HG02852 (cell line): ENCODE results near the gene ZC3H4.
"Not testable (repeated sequence)": the region's sequence is repeated elsewhere in the genome, so short reads cannot be mapped to it uniquely, and the experiment has no call there.

Experiments used
- ATAC-seq: cut with Tn5 transposase; IDR thresholded peaks from one replicate; pipeline ENCODE4 v1.9.1; 2021; ENCODE audit warnings: mild to moderate bottlenecking, moderate library complexity; ENCODE audit not compliant: unreplicated experiment

ZC3H4 gene

DNA sequence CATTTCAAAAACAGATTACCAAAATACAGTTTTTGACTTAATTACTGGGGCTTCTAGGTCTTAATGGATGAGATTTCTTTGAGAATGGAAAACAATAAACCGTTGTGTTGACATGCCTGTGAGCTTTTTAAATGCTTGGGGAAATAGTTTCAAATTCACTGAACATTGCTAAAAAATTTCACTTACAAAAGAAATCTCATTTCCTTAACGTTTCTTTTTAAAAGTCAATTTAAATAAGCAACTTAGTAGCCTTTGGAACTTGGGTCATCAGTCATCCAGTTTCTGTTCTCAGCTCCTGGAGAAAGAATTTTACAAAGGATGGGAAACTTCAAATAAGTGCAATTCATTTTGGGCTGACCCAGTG is 4.4 kb downstream of the ZC3H4 start:
- no peak for ATAC-seq

- no peak for ATAC-seq
Measured at GRCh38 chr19:47107953-47108746, 5.4 kb downstream of the ZC3H4 start.

DNA sequence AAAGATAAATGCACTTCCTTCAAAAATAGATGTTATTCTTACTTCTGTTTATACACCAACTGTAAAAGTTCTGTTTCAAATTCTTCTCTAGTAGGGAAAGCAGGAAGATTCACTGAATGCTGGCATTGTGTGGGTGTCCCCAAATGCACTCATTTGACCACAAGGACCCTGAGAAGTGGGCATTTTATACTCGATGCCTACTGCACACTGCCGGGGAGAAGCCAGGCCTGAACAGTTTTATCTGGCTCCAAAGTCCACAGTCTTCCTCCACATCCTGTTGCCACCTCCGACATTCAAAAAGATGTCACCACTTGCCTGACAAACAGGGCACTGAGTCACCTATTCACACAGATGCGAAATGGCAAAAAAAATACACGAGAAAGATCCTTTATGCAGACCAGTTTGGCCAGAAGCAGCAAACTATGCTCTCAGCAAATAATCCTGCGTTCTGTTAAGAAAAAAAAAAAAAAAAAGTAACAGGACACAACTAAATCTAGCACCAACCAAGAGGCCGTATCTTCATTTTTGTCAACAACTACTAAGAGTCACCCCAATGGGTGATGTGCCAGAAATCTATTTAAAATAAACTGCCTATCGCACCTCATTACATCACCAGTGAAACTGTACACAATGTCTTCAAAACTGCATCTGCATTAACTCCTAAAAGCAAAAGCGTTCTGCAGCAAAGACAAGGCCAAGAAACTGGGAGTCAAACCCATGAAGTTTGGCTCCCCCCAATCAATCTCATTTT is 6.2 kb downstream of the ZC3H4 start:
- no peak for ATAC-seq

DNA sequence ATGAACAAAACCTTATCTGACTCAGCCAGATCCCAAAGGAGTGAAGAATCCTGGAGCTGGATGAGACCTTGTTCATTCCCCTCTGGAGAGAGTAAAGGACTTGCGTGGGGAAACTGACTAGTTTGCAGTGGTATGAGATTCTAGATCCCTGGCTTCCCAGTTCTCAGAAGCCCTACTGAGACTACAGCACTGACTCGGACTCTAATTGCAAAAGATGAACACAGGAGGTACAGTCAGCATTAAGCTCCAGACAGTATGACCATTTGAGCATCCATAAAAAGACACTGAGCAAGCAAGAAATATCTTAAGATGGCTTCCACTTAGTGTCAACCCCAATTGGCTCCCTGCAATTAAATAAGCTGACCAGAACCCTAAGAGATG is 6.8 kb downstream of the ZC3H4 start:
- ATAC-seq, result no peak

GRCh38 chr19:47105874-47106273 is 7.7 kb downstream of the ZC3H4 start:
- ATAC-seq, result no peak

DNA sequence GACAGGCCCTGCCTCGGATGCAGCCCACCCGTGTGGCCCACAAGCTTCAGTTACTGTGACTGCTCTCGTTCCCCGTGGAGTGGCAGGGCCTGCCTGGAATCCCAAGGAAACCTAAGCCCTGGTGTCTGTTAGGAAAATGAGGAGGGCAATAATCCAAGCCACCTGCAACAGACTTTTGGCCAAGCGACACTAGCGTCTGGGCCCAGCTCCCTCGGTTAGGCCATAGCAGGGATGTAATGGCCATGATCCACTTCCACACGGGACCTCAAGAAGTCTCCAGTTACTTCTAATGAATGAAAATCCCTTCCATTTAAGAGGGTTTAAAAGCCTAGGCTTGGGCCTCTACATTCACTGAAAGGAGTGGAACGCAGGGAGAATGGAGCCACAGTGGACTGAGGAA is 8.9 kb downstream of the ZC3H4 start:
- ATAC-seq, result no peak

DNA sequence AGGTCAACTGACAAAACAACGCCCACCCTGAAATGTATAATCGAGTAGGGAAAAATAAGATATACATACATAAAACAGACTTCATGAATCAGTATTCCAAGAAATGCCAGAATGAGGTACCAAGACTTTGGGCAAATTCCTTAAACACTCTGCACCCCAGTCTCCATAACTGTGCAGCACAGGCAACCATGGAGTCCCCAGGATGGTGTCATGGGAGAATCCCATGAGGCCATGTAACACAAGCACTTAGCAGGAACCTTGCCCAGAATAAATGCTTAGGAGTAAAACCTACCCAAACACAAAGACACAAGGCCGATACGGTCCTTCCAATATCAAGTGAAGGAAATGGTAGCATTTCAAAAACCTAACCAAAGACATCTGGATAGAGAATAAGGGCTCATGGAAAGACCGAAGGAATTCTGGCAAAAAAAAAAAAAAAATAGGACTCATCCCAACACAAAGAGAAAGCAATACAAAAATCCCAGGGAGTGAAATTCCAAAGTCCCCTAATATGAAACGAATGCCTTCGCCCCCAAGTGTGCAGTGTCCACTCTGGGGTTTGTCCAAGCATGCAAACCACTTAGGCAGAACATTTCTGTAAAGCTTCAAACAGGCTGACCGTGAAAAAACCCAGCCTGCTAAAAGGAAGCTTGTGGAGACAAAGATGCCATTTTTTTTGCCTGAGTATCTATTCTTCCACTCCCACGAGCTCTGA is 11.1 kb downstream of the ZC3H4 start:
- no peak for ATAC-seq

DNA sequence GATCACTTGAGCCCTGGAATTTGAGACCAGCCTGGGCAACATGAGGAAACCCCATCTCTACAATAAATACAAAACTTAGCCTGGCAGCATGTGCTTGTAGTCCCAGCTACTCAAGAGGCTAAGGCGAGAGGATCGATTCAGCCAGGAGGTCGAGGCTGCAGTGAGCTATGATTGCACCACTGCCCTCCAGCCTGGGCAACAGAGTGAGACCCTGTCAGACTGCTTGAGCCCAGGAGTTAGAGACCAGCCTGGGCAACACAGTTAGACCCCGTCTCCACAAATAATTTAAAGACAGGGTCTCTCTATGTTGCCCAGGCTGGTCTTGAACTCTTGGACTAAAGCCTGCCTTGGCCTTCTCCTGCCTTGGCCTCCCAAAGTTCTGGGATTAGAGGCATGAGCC is 12.5 kb downstream of the ZC3H4 start:
- ATAC-seq, result not testable (repeated sequence)

DNA sequence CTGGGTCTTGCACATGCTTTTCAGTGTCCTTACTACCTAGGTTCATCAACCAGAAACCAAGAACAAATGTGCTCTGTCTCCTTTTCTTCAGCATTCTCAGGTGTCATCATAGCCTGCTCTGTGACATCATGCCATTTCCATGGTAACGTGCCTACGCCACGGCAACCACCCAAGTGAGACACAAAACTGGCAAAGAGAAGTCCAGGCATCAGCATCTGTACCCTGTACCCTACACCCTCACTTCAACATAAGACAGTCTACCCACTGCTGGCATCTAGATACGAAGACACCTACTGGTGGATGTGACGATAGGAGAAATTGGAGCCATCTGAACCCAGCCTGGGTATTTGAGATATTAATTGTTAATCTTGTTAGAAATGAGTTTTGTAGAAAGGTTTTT is 13.3 kb downstream of the ZC3H4 start:
- ATAC-seq, result no peak

- no peak for ATAC-seq
Measured at GRCh38 chr19:47099576-47100050, 14.0 kb downstream of the ZC3H4 start.

- no peak for ATAC-seq
Measured at GRCh38 chr19:47098608-47099007, 15.0 kb downstream of the ZC3H4 start.

DNA sequence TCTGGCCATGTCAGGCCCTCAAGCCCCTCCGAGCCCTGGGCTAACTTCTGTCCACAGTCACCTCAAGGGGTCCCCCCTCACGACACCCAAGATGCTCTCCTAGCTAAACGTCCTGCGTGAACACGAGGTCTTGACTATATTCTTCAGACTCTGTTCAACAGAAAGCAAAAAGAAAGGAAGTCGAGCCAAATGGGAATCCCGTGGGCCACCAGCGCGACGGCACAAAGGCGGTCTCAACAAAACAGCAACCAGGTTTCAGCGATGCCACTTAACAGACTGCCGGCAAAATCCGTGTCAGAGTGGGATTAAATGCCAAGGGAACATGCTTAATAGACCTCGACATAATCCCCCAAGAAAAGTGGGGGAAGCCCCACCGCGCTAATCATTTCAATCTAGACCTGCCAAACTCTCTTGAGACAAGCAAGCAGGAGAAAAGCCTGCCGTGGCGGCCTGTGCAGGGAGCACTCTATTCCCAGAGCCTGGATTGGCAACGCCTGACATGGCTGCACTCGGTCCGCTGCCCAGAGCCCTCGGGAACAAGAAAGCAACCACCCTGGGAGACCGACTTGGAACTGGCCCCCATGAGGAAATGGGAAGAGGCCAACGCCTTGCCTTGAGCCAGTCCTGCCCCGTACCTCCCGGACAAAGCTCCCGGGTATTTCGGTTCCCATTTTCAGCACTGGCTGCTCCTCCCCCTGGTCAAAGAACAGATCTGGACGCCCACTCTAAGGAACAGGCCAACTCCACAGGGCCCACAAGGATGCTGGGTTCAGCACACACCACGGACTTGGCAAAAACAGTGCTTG is 16.0 kb downstream of the ZC3H4 start:
- ATAC-seq, result no peak

DNA sequence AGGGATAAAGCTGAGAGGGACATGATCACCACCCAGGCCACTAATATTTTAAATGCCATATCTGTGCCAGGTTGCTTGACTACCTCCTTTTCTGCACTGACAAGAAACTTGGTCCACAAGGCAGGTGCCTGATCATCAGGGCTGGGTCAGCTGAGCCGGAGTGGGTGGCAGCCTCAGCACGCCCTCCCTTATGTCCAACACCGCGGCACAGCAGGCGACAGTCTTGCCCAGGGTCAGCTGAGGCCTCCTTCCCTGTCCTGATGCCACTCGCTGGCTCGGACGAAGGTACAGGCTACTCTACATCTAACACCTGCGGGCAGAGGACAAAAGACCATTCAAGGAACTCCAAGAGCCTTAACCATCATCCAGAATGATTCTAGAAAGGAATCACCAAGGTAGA is 16.9 kb downstream of the ZC3H4 start:
- ATAC-seq, result no peak

- no peak for ATAC-seq
Measured at GRCh38 chr19:47096100-47096704, 17.4 kb downstream of the ZC3H4 start.

DNA sequence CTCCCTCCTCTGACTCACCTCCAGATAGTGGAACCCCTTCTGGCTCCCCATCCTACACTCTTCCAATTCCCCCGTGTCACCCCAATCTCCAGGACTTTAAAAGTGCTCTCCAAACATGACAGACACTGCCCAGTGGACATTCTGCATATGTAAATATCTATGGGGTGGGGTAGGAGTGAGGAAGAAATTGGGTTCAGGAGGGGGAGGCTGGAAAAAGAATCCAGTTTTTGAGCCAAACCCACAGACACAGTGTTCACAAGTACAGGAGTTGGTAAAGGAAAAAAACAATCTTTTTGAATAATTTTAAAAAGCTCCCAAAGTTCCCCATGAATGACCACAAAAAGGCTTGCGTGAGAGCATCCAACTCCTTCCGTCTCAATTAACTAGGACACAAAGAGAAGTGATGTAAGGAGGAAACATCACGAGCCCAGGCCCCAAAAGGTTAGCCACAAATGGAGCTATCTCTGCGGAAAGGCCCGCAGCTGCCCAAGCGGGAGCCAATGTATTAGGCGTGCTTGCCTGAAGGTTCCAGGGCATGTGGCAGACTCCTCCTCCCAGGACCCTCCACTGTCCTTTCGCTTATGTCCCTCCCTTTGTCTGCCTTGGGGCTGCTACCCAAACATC is 18.0 kb downstream of the ZC3H4 start:
- ATAC-seq, result no peak

DNA sequence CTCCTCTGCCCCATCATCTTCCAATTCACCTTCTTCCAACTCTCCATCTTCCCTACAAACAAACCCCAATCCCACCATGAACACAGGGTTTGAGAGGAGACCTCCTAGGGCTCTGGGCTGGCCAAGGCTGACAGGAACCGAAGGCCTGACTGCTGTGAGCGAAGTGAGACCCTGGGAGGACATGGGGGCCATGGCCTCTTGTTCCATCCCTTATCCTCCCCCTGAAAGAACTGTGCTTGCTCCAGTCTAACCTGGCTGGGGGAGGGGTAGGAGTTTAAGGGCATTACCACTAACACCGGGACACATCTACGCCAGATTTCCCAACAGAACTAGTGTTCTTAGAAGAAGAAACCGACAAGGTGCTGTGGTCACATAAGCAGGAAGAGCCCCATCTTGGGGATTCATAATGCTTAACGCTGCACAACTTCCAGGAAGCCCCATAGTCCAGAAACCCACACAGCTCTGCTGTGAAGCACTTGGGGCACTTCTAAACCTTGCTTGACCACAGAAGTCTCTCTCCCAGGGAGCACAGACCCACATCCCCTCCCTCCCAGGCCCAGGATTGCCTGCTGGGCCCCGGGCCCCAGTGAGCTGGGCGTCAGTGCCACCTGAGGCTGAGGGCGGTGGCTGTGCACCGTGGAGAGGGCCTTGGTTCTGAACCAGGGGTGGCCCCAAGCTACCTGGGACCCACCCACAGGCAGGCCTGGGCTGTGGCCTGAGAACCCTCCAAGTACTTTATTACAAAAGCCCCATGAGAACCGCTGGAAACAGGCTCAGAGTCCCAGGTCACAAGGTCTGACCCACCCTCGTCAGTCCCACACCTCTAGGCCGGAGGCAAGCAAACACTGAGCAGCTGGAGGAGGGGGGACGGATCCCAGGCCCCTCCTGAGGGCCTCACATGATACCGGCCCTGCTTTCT is 18.8 kb downstream of the ZC3H4 start:
- ATAC-seq, result no peak

DNA sequence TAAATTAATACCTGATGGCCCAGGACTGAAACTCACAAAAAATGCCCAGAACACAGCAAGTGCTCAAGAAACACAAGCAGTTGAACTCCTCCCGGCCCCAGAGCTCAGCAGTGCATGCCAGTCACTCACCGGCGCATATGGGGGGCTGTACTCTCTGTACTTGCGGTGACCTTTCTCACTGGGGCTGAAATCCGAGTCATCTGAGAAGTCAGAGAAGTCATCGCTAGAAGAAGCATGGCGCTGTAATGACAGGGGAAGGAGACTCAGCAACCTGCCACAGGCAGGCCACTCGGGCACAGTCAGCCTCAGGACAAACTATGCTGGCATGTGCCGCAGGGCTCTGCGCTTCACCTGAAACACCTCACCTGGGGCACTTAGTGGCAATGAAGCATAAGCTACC is 19.7 kb downstream of the ZC3H4 start:
- ATAC-seq, result peak; percentile 66

DNA sequence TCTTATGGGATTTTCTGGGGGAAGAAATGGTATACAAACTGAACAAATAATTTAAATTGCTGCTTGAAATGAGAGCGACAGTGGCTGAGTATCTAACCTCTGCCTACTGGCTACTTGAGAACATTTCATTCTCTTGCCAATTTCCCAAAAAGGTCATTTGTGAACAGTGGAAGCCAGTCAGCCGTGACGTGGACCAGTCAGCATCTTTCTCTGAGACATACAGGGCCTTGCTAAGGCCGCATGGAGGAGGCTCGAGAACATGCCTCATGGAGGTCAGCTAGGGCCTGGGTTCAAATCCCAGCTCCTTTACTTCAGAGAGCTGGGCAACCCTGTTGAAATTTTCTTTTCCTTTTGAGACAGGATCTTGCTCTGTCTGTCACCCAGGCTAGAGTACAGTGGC is 20.3 kb downstream of the ZC3H4 start:
- no peak for ATAC-seq

- no peak for ATAC-seq
Measured at GRCh38 chr19:47089767-47090350, 23.7 kb downstream of the ZC3H4 start.
